GM18951 (cell line): ENCODE data around the gene DLGAP1.

Experiments used
- POLR2A ChIP-seq: IDR thresholded peaks from 4 replicates; pipeline ENCODE4 v1.6.1; 2011; ENCODE audit warnings: mild to moderate bottlenecking; ENCODE audit not compliant: insufficient read length, insufficient read depth; ENCODE audit errors: extremely low read depth
- in situ Hi-C: fragments of 300-500 bp; cut with MboI; formaldehyde crosslinking; loops from one replicate; pipeline ENCODE4 v1.12.0; 2022; ENCODE audit warnings: low sequenced_read_pairs, mixed read lengths, inconsistent platforms; ENCODE audit not compliant: unreplicated experiment

DLGAP1 gene

GRCh38 chr18:3872641-3873040, 582.5 kb downstream of the DLGAP1 start:
- no peak for TF ChIP-seq POLR2A
- in situ Hi-C loops = no loop called here

DNA sequence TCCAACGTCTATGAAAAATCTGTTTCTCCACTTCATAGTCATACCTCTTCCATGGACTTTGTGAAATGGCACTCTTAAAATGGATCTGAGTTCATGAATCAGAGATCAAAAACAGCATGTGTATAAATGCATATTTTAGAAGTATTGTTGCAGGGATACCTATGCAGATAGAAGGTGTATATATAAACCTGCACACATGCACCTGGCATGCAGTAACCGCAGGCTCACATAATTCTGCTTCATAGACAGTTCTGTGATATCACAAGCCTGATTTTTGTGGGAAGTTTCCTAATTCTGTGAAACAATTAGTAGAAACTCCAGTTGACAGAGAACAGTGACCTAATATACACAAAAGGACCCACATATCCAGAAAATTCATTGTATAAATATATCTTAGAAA, 583.4 kb downstream of the DLGAP1 start:
- no peak for TF ChIP-seq POLR2A
- in situ Hi-C loops = no loop called here

- in situ Hi-C loops = no loop called here
- TF ChIP-seq POLR2A = no peak
Observed at GRCh38 chr18:3870914-3871313, 584.2 kb downstream of the DLGAP1 start.

- in situ Hi-C loops = no loop called here
- TF ChIP-seq POLR2A = no peak
Observed at GRCh38 chr18:3869848-3870247, 585.3 kb downstream of the DLGAP1 start.

DNA sequence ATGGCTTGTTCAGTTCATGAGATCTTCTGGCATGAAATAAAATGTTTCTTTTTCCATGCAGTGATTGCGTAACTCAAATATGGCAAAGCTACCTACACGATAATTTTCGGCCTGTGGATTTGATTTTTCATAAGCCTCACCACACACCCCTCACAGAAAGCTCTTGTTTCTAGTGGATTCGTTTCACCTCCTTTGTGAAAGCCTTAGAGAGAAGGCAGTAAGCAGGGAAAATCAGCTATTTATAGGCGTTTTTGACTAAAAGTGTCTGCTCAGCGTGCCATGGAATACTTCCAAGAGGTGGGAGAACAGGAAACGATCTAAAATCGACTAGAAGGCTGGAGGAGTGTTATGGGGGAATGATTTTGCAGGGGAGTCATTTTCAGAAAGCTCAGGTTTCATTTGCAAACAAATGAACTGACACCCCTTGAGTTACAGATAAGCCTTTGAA, 587.2 kb downstream of the DLGAP1 start:
- in situ Hi-C loops = no loop called here
- TF ChIP-seq POLR2A = no peak

DNA sequence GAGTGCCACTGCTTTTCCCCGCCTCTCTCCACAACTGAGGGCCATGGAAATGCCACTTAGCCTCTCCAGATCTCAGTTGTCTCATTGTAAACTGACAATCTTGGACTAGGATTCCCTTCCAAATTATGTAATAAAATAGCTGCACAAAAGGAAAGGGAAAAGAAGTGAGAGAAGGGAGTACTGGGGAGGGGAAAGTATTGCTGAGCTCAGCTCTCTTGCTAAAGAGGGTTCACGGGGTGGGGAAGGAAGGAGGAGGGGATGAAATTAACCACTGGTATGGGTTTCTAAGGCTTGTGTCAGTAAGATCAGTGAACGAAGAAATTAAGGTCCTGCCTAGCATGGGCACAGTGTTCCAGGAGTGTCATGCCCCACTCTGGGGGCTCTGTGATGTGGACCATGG, 587.9 kb downstream of the DLGAP1 start:
- in situ Hi-C loops = no loop called here
- TF ChIP-seq POLR2A = no peak

DNA sequence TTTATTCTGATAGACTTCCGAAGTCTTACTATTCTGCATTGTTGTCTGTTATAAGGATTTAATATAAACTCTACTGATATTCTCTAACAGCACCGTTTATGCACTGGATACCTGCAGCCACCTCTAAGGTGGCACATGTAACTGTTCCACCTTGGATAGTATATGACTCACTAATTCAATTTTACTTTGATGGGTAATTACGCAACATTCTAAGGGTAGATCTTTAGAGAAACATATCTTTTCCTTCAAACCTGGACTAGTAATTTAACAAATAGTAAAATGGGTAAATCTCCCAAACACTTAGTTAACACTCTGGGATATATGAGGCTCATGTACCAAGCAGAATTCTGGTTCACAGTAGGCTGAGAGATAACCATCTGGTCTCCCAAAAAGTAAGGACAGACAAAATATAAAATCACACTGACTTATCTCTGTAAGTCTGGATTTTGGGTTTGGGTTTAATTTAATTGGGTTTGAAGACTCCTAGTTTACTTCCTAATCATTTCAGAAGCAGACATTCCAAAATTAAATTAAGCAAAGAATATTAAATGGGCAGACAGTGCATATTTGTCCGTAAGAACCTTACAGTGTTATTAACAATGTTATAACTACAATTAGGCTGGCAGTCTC, 590.3 kb downstream of the DLGAP1 start:
- TF ChIP-seq POLR2A = no peak
- in situ Hi-C loops = no loop called here

- in situ Hi-C loops = no loop called here
- TF ChIP-seq POLR2A = no peak
Observed at GRCh38 chr18:3863593-3863992, 591.5 kb downstream of the DLGAP1 start.

DNA sequence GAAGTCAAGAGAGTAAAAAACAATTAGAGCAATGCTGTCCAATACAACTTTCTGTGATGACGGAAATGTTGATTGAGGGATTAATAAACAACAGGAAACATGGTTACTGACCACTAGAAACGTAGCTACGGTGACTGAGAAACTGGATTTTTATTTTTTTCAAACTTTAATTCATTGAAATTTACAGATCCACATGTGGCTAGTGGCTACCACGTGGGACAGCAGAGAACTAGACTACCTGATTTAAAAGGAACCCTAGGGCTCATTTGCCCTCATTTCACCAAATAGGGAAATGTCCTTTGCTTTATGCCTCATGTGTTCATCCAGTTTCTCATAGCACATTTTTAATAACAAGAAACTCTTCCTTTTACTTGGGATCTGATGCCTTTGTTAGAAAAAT, 592.1 kb downstream of the DLGAP1 start:
- in situ Hi-C loops = no loop called here
- TF ChIP-seq POLR2A = no peak

GRCh38 chr18:3861495-3861894, 593.6 kb downstream of the DLGAP1 start:
- no peak for TF ChIP-seq POLR2A
- in situ Hi-C loops = no loop called here

DNA sequence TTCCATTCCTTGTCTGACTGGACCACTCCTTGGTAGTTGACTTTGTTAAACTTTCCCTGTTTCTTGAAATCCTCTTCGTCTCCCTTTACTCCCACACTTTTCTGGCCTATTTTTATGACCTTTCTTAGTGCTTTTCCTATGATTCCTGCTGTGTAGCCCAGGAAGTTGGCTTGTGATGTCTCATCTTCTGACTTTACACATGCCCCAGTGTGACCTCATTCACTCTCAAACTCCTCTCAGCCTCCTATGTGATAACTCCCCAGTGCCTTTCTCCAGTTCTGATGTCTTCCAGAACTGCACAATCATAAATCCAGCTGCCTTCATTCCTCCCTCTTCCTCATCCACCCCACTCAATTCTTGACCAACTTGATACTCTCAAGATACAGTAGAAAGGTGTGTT, 597.6 kb downstream of the DLGAP1 start:
- in situ Hi-C loops = no loop called here
- no peak for TF ChIP-seq POLR2A

GRCh38 chr18:3855966-3856365, 599.1 kb downstream of the DLGAP1 start:
- no peak for TF ChIP-seq POLR2A
- in situ Hi-C loops = no loop called here

DNA sequence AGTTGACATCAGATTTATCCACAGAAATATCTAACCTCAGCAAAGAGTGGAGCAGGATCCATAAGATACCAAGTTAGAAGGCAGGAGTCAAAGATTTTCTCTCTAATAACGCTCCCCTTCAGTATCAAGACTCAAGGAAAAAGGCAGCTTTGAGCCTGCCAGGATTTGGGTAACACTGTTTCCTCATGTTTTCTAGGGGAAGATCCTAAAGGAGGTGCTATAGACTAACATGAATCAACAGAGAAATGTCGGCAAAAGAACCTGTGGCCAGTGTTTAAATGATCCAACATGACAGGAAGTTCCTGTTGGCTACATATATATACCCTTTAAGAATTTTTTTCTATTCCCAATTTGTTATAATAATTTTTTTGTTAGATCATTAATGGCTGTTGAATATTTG, 602.8 kb downstream of the DLGAP1 start:
- in situ Hi-C loops = no loop called here
- no peak for TF ChIP-seq POLR2A

DNA sequence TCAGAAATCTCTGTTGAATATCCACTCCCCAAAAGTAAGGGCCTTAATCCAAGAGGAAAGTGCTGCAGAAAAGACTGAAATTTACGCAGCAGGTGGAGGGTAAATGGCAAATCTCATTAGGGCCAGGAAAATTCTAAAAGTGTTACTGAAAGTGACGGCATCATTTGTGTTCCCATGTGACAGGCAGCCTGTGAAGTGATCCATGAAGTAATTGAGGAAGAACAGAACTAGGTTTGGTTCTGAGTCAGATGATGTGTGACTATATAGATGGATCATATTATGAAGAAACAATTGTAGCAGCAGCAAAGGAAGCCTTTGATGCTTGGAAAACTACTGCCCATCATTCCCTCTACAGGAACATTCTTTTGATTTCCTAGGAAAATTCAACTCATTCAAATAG, 603.9 kb downstream of the DLGAP1 start:
- in situ Hi-C loops = no loop called here
- no peak for TF ChIP-seq POLR2A

DNA sequence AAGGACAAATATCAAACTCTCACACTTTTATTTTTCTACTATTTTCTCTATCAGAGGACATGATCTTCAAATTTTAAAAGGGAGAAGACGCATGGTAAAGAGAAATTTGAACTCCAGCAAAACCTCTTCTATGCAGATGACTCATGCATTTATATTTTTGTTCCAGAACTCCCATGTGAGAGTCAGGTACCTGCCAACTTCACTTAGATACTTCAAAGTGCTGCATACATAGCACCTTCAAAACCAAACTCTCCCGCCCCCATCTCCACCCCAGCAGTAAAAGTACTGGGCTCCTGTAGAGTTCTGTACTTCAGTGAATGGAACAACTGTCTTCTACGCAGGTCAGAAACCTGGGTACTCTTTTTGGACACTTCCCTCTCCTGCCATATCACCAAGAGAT, 606.8 kb downstream of the DLGAP1 start:
- in situ Hi-C loops = no loop called here
- TF ChIP-seq POLR2A = no peak

GRCh38 chr18:3845161-3845560, 609.9 kb downstream of the DLGAP1 start:
- in situ Hi-C loops = no loop called here
- no peak for TF ChIP-seq POLR2A

DNA sequence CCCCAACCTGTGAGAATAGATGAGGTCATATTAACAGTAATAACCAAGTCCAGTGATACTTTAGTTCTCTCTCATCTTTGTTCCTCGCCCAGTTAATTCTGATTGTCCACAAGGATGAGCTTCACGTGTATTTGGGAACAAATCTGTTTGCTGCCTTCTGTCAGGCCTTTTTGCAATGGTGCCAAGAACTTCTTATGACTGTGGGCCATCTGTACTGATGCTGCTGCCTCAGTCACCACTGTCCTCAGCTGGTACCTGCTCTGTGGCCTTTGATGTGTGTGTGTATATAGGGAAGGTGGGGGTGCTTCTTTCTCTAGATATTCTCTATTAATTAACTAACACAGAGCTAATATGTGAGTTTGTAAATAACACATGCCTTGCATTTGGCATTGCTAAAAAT, 612.3 kb downstream of the DLGAP1 start:
- no peak for TF ChIP-seq POLR2A
- in situ Hi-C loops = no loop called here
